Anterior cingulate cortex (tissue), 58 donors: Measurements from ENCODE around the gene CADPS2.
"Not testable (repeated sequence)": the region's sequence is repeated elsewhere in the genome, so short reads cannot be mapped to it uniquely, and the experiment has no call there.

Experiments
- DNase-seq, 58 donors: peaks; one replicate each; lab custom pipeline; 2025; lab: John Stamatoyannopoulos, UW

The CADPS2 gene

DNA sequence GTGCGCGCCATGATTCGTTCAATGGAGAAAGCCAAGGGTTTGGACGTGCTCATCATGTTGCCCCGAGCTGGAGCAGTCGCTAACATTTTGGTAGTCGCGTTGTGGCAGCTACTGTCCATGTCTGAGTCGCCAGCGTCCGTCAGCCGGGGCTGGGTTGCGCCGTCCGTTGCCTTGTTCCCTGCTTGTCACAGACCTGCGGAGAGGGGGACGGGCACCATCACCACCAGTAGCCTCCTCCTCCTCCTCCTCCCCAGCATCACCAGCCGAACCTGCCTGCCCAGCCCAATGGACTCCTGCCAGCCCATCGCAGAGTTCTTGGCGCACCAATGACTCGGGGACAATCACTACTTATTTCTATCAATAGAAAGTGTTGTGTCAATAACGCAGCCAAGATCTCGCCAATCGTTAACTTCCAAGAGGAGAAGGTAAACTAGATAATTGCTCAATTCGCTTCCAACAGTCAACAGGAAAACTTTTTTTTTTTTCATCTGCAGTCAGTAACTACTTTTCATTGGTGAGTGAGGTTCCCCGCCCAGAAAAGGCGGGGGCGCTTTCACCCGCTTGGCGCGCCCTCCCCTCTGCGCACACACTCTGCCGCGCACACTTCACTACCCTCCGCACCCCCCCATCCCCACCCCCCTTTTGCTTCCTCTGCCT is 581.8 kb downstream of the CADPS2 start, which contains the start of gene FEZF1:
TSS of gene FEZF1 (minus strand) at position 432 of the 657 bp plus-strand sequence. CDS start at position 119, 313 bp downstream.
- DNase-seq = no peak

DNA sequence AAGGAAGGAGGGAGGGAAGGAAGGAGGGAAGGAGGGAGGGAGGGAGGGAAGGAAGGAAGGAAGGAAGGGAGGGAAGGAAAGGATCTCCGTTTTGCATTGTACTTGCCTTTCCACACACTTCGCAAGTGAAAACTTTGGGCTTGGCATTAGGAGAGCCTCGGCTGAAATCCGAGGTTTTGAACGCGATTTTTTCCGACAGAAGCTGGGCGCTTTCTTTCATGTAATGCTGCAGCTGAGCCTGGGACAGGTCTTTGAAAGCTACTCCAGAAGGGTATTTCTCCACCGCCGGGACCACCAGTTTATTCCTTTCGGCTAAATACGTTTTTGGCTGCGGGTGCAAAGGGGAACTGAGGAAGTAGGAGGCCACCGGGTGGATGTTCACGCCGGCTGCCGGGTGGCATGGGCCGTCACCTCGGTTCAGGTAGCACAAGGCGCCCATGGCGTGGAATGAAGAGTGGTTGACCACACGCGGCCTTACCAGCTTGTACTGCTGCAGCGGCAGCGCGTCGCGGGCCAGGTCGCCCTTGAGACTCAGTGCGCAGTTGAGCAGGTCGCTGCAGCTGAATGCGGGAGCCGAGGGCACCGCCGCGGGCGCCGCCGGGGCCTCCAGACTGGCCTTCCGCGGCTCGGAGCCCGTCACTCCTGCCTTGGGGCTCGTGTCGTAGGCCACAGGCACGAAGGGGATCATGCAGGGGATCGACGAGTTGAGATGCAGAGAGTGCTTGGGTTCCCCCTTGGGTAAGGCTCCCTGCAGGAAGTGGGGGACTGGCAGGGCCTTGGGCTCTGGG is 582.5 kb downstream of the CADPS2 start:
- DNase-seq = no peak

DNA sequence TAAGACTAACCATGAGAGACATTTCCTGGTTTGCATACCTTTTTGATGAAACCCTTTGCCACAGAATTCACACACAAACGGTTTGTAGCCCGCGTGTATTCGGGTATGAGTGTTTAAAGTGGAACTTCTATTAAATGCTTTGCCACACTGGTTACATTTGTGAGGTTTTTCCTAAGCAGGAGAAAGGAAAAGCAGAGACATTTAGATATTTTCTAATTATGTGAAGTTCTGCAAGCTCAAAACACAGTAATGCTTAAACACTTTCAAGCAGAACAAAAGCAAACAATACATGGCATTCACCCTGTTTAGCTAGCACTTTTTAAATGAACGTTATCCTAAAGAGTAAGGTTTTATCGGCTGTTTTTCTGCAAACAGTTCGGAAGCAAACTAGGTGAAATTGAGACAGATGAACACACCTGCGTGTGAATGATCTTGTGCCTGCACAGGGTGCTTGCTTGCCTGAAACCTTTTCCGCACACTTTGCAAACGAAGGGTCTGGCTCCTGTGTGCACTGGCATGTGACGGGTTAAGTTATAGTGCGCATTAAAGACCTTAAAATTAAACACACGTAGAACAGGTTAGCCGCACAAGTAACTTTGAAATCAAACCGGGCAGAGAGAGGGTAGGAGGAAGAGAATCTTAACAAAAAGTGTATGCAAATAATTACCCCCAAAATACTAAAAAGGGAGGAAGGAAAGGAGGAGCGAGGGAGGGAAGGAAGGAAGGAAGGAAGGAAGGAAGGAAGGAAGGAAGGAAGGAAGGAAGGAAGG is 583.3 kb downstream of the CADPS2 start:
- no peak for DNase-seq

DNA sequence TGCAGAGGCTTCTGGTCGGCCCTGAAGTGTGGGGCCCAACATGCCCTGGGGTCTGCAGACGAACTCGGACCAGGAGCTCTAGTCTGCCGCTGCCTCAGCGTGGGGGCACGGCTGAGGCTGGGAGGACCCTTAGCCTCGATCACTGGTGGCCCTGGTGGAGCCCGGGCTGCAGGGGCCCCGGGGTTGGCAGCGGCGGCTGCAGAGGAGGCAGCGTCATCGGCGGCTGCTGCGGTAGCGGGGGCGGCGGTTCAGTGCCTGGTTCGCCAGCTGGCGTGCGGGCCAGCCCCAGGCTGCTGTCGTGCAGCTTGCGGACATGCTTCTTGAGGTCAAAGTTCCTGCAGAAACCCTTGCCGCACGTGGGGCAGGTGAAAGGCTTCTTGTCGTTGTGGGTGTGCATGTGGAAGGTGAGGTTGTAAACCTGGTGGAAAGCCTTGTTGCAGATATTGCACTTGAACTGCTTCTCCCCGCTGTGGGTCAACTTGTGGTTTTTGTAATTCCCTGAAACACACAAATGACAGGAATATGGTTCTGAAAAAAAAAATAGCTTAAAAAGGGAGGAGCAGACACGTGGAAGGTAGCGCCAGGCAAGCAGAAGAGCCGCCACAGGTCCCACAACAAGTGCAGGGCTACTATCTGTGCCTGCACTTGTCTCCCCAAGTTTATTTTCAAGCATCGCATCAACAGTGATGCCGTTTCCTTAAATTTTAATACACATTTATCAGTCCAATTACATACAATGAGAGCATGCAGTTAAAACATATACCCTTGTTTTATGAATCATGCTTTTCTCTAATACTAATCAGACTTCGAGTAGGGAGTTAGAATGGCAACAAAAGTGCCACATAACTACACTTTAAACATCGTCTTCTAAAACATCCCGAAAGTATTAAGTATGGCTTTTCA is 584.2 kb downstream of the CADPS2 start:
- DNase-seq = no peak

DNA sequence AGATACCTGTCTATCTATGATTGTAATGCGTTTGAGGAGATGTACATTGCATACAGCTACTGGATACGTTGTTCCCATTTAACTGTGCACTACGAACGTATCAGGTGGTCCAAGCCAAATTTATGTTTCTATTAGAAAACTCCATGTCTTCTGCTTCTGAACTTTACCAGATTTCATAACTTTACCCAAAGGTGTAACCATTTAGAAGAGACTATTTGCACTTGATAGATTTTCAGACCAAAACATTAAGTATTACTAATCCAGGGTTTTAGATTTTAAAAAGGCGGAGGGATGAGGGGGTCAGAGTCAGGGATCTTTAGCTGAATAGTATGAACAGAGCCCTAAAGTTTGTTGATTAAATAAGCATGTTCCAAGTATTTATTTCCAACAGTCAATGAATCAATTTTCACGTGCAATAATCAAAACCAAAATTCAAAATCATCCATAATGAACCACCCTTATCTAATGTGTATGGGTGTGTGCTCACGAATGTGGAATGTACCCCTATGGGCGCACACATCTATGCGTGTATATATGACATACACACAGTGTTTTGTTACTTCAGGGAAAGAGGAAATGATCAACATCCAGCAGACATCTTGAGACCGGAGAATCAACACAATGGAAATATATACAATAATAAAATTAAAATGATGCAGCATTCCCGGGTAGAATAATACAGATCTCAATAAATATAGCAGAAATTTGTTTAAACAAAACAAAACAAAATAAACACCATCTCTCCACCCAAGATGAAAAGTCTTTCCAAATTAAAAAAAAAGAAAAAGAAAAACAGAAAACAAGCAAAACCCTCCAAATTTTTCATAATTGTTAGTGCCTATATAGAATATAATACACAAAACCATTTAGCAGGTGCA is 585.1 kb downstream of the CADPS2 start:
- DNase-seq = no peak

DNA sequence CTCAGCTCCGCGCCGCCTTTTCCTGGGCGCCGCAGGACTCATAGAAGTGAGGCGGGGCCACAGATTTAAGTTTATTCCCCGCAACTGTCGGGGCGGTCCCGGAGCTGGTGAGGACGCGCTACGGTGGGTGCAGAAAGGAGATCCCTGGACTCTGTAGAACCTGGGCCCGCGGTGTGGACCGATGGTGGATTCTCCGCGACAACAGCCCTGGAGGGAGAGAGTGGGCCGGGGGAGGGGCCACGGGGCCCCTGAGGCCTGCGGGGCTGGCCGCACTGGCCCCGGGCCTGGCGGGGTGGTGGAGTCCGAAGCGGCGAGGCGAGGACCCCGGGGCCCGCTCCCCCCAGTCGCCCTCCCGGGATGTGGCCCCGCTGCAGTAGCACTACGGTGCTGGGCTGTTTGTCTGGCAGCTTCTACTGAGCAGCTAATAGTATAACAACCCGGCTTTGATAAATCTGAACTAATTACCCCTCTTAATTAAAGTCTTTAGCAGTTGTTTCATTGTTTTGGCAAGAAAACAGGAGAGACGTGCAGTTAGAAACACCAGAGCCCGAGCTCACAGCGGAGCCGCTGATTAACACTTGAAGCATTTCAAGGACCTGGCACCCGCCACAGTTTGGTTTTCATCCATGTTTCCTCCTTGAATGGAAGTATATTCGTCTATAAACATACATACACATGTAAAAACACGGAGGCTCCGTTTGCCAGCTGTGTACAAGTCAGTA is 585.9 kb downstream of the CADPS2 start:
- DNase-seq = no peak

DNA sequence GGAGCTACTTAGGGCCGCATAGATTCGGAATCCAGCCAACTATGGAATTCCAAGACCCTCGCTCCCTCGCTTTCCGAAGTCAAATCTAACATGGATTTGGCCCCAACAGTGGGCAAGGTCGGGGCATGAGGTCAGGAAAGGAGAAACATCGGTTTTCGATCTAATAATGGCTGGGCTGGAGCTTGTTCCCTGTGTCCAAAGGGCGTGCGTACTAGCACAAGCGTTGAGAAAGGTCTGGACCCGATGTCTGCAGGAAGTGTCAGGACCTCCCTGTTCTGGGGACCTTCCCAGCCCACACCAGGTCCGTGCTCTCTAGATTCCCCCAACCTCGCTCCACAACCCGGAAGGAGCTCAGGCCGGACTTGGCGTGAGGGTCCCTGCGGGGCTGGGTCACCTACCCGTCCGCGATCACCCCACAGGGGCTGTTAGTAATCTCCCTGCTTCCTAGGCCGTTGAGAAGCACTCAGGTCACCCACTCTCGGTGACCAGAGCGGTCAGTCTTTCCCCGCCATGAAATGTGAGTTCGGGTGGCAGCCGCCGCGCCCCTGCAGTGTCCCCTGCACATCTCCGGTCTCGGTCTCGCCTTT is 586.5 kb downstream of the CADPS2 start:
- no peak for DNase-seq

DNA sequence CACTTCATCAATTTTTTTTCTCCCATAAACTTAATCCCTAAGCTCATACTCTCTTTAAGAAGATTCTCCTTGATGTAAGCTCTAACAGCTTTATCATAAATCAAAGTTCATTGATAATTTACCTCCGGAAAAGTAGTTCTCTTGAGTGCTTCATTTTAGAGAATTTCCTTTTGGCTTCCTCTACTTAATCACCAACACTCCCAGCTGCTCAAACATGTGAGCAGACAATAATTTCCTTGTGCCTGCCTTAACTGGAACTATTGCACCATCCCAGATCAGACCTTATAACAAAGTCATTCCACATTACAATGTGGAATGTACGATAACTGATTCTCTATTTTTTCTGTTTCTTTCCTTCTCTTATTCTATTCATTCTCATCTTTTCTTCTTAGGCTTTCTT is 587.6 kb downstream of the CADPS2 start:
- DNase-seq = no peak

DNA sequence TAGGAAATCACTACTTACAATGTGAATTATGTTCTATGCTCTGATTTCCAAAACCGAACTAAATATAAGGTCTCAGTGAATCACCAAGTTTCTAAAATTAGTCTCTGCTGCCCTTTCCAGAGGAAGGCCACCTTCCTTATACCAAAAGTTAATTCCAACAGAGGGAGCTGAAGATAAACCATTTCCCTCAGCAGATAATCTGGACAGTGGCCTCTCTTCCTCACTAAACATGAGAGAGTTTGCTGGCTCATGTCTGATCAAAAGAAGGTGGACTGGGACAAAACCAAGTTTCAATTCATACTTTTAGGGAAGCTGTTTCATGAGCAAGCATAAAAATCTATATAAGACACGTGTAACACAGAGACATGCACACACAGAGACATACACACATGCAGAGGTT is 588.1 kb downstream of the CADPS2 start:
- DNase-seq = no peak

DNA sequence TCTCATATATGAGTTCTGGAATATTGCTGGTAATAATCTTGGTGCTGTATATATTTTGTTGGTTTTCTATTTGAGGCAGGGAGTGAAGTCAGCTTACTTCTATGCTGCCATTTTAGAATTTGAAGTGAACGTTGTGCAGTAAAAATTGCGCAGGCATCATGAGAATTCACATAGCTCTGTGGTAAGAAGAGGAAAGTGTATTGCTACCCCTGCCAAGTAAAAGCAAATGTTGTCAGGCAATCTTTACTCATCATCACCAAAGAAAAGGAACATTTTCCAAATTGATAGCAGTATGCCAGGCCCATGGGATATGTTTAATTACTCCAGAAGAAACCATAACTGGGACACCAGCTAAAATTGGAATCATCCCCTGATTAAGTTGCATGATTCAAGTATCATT is 595.1 kb downstream of the CADPS2 start:
- no peak for DNase-seq

DNA sequence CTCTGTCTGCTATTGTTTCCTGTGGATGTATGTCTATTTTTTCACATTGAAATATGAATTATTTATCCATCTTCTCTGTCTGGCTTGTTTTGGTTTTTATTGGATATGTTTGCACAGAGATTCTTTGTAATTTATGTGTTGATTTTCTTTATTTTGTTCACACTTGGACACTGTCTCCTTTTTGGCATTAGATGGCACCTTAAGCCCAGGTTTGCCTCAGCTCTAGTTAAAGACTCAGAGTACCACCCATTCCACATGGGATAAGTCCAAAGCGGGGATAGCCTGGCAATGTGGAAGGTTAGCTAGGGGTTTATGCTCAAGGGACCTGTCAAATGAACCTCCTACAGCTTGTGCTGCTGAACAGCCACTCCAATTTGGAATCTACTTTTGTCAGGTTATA is 595.8 kb downstream of the CADPS2 start:
- DNase-seq = no peak

DNA sequence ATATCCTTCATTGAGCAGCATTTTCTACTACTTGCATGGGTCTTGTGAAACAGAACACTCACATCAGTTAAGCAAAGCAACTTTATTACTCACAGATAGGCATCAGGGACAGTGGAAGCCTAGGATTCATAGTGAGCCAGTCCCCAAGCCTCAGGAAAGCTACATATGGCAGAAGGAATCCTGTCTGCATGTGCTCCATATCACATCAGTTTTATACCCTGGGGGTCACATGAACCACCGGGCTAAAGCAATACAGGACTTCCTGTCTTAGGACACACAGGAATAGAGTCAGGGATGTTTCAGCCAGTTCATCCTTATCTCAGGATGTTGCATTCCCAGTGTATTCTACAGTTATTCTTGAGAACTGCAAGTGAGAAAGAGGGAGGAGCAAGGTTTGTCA is 596.8 kb downstream of the CADPS2 start:
- DNase-seq = no peak

DNA sequence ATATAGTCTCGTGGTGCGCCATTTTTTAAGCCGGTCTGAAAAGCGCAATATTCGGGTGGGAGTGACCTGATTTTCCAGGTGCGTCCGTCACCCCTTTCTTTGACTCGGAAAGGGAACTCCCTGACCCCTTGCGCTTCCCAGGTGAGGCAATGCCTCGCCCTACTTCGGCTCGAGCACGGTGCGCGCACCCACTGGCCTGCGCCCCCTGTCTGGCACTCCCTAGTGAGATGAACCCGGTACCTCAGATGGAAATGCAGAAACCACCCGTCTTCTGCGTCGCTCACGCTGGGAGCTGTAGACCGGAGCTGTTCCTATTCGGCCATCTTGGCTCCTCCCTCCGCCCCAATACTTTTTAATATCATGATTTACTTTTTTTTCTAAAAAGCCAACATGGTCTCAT is 601.7 kb downstream of the CADPS2 start:
- not testable (repeated sequence) for DNase-seq

DNA sequence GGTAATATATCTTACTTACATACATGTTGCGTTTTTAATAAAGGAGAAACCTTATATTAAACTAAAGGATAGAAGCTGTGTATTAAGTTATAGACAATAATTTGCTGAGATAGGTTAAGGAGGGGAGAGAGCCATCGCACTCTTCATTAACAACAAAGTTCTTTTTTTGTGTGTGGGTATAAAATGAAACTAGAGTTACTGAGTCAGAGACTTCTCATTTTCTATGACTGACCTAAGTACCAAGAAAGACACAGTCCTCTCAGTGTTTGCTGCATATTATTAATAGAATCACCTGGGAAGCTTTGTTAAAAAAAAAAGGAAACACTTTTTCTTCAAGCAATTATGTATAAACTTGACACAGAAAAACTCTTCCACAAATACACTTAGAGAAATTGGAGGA is 613.1 kb downstream of the CADPS2 start:
- DNase-seq = no peak

DNA sequence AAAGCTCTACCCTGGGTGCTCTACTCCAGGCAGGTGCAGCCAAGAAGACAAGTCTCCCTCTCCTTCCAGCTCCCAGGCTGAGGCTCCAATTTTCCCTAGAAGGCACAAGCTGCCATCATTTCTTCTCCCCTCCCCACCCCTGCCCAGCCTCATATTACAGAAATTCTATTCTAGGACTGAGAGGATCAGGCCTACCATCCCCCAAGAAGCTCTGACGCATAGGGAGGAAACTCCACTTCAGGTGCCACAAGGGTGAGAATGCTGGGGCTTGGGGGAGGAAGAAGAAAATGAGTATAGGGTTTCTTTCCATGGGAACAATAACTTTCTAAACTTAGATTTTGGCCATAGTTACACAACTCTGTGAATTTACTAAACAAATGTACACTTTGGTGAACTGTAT is 617.0 kb downstream of the CADPS2 start:
- DNase-seq = no peak
